ENCODE data around the gene TAF4B.

GRCh38 chr18:26336572-26336971, 110.3 kb downstream of the TAF4B start:
- no peak for TF ChIP-seq CTCF (IDR thresholded peaks at IDR 0.05; ENCODE audit: low read depth, low read length)
- no peak for TF ChIP-seq EZH2phosphoT487 (IDR thresholded peaks at IDR 0.05; ENCODE audit: low read depth)
